ENCODE results near the gene THRAP3. TPM values are rescaled to one million over a fixed set of nuclear protein-coding genes. Genes with fewer than 3 reads are reported as not detected.

Gene THRAP3
- total and polyA plus RNA-seq, 9 of the 15 experiments (the other 6 are each of a cell fraction or from before 2014, with no cell fraction given) = 66.2 to 135 (median 113) TPM

DNA sequence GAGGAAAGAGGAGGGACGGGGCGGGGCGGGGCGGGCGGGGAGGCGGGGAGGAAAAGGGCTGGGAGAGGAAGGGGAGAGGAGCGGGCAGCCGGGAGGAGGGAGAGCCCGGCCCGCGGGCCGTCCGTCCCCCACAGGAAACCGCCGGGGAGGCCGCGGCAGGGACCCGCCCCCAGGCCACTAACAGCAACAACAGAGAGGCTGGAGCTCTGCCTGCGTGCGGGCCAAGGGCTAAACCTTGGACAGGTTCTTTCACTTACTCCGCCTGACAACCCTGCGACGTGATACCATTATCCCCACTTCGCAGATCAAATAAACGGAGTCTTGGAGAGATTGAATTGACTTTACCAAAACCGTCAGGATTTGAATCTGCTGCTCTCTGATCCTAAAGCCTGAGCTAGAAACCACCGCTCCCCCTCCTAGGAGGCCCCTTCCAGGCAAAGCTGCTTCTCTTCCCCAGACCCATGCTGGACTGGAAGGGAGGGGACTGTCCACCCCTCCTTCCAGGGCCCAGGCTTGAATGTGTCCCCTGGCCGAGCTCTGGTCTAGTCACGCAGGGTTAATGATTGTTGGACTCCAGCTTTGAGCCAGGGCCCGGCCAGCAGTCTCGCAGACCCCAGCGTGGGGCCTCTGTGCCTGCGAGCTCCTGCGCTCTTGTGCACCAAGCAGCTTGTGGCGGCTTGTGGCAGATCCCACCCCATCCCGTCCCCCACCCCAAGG lies 99.6 kb downstream of the THRAP3 start, which contains the start of gene EVA1B (continued):
- TF ChIP-seq CXXC5 (CRISPR knock-in tag; IDR thresholded peaks at IDR 0.05) (peak; percentile 73), CCNT2 (IDR thresholded peaks at IDR 0.05; ENCODE audit: borderline replicate concordance, extremely low read depth, insufficient read length, low read depth, low read length) (peak; percentile 20), TBP (optimal IDR thresholded peaks at IDR 0.05; ENCODE audit: low read depth, low read length) (no peak), ZNF609 (CRISPR knock-in tag; IDR thresholded peaks at IDR 0.05; ENCODE audit: borderline replicate concordance) (no peak), CBX2 (IDR thresholded peaks at IDR 0.05; ENCODE audit: insufficient read depth, low read length, poor library complexity, severe bottlenecking) (no peak), ZNF398 (CRISPR knock-in tag; IDR thresholded peaks at IDR 0.05) (no peak), NR2F6 (CRISPR knock-in tag; IDR thresholded peaks at IDR 0.05) (no peak), ZNF347 (CRISPR knock-in tag; IDR thresholded peaks at IDR 0.05; ENCODE audit: low read depth) (no peak), SRSF3 (IDR thresholded peaks at IDR 0.05; ENCODE audit: insufficient read depth, low read length) (no peak), FOXA1 (IDR thresholded peaks at IDR 0.05; ENCODE audit: borderline replicate concordance) (no peak), POLR2G (IDR thresholded peaks at IDR 0.05; ENCODE audit: low read depth, low read length) (peak; percentile 73), RBM17 (IDR thresholded peaks at IDR 0.05; ENCODE audit: borderline replicate concordance, low read depth, low read length) (no peak), EWSR1 (IDR thresholded peaks at IDR 0.05; ENCODE audit: borderline replicate concordance, low read depth, partially characterized antibody) (no peak), AFF4 (CRISPR knock-in tag; IDR thresholded peaks at IDR 0.05) (no peak)

Data from K562 (cell line).